ENCODE measurements around the gene CFB. TPM values are rescaled to one million over a fixed set of nuclear protein-coding genes. Genes with fewer than 3 reads are reported as not detected.

CFB gene
- total and polyA plus RNA-seq, 2 of the 13 experiments (the other 11 are each of a cell fraction or from before 2014, with no cell fraction given): 171 to 513 TPM

GRCh38 chr6:31927242-31927862 lies 18.5 kb upstream of the CFB start, which contains the start of gene C2 (continued):
- TF ChIP-seq ZNF691 (CRISPR knock-in tag; IDR thresholded peaks at IDR 0.05; ENCODE audit: borderline replicate concordance, low read depth) (no peak; the same call in 1 of the 2 replicates), ZMAT5 (CRISPR knock-in tag; IDR thresholded peaks at IDR 0.05; ENCODE audit: borderline replicate concordance, low read depth) (no peak), KDM1A (CRISPR knock-in tag; IDR thresholded peaks at IDR 0.05) (peak; percentile 92), MATR3 (CRISPR knock-in tag; IDR thresholded peaks at IDR 0.05) (no peak), MTA3 (CRISPR knock-in tag; IDR thresholded peaks at IDR 0.05) (no peak), RERE (CRISPR knock-in tag; IDR thresholded peaks at IDR 0.05; ENCODE audit: low read depth) (peak; percentile 83), ZNF737 (CRISPR knock-in tag; IDR thresholded peaks at IDR 0.05; ENCODE audit: borderline replicate concordance) (no peak), ZUFSP (CRISPR knock-in tag; IDR thresholded peaks at IDR 0.05; ENCODE audit: borderline replicate concordance) (no peak), ZNF674 (CRISPR knock-in tag; IDR thresholded peaks at IDR 0.05; ENCODE audit: low read depth) (no peak), ZNF431 (CRISPR knock-in tag; IDR thresholded peaks at IDR 0.05; ENCODE audit: borderline replicate concordance, low read depth) (peak; percentile 62; the same call in 1 of the 2 replicates), CSRNP1 (CRISPR knock-in tag; IDR thresholded peaks at IDR 0.05) (0 out of 2 replicates have a peak, but pooled peaks have one; percentile 84), ZNF652 (CRISPR knock-in tag; IDR thresholded peaks at IDR 0.05; ENCODE audit: borderline replicate concordance, low read depth) (peak; percentile 24; the same call in 1 of the 2 replicates), ATM (IDR thresholded peaks at IDR 0.05; ENCODE audit: borderline replicate concordance) (no peak), GZF1 (CRISPR knock-in tag; IDR thresholded peaks at IDR 0.05) (no peak), RNF2 (conservative IDR thresholded peaks at IDR 0.05; ENCODE audit: low read depth) (no peak), HINFP (CRISPR knock-in tag; IDR thresholded peaks at IDR 0.05; ENCODE audit: low read depth) (0 out of 2 replicates have a peak, but pooled peaks have one; percentile 25), BHLHE40 (IDR thresholded peaks at IDR 0.05; ENCODE audit: low read length) (peak; percentile 98)
